ENCODE measurements around the gene SLC45A2. TPM values are rescaled to one million over a fixed set of nuclear protein-coding genes. Genes with fewer than 3 reads are reported as not detected.

Gene SLC45A2
- total and polyA plus RNA-seq, 7 donors = 0.08 to 0.24 TPM; not detected in 5

DNA sequence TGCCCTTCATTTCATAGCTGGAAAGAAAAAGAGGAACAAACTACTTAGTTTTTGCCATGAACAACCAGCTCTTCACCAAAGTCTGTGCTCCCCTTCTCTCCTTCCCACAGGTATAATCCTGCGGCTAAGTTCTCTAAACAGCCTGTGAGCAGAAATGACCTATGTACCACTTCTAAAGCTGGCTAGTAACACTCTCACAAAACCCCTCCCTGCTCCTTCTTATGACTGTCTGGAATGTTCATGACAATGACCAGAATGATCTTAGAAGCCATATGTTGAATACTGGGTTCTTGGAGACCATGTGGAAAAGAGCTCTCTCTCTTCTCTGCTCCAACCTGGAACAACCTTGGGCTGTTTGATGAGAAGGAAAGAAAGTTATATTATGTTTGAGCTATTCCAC is 36.2 kb upstream of the SLC45A2 start:
- no peak overlapping the region for H3K4me3 ChIP-seq
- H3K4me1 ChIP-seq = no peaks in the 10 kb centered on the region
- no peak for ATAC-seq
- intact Hi-C loops (cut with DNase I) = no loop called here
- 89 to 100% (median 98%) methylated on average over 1 of the region's 1 CpG for WGBS, 3 donors
- TF ChIP-seq, protein P1, sequence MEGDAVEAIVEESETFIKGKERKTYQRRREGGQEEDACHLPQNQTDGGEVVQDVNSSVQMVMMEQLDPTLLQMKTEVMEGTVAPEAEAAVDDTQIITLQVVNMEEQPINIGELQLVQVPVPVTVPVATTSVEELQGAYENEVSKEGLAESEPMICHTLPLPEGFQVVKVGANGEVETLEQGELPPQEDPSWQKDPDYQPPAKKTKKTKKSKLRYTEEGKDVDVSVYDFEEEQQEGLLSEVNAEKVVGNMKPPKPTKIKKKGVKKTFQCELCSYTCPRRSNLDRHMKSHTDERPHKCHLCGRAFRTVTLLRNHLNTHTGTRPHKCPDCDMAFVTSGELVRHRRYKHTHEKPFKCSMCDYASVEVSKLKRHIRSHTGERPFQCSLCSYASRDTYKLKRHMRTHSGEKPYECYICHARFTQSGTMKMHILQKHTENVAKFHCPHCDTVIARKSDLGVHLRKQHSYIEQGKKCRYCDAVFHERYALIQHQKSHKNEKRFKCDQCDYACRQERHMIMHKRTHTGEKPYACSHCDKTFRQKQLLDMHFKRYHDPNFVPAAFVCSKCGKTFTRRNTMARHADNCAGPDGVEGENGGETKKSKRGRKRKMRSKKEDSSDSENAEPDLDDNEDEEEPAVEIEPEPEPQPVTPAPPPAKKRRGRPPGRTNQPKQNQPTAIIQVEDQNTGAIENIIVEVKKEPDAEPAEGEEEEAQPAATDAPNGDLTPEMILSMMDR (IDR thresholded peaks at IDR 0.05) = no peak
- H3K27me3 ChIP-seq (ENCODE audit: insufficient read depth in 3 of 3, low read length in 2 of 3) = no peaks in the 10 kb centered on the region
- peaks cover 0 to 16% of the 10 kb centered on the region in 2 donors for H3K36me3 ChIP-seq (ENCODE audit: insufficient read depth in 1 of 2, low read depth in 1 of 2)
- H3K9me3 ChIP-seq = no peaks in the 10 kb centered on the region
- no peak for DNase-seq
- no peak overlapping the region for H3K27ac ChIP-seq

DNA sequence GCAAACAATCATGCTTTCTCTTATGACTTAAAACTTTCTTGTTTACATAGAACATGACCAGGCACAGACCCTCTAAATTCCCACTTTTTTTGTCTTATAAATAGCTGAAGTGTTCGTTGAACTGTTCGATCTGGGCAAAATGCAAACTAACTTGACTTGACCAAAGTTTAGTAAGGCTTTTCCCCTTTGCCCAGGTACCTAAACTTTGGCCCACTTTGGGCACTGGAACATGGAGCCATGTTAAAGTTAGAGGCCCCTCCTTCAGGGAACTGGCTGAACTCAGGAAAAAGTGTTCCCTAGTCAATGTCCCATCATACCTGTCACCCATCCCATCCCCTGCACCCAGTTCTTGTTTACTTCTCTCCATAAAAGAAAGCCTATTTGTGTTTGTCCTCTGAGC is 32.8 kb upstream of the SLC45A2 start:
- DNase-seq (no peak), ATAC-seq (no peak)
- Histone ChIP-seq H3K4me1 (no peaks in the 10 kb centered on the region), H3K9me3 (no peaks in the 10 kb centered on the region), H3K36me3 (ENCODE audit: insufficient read depth in 1 of 2, low read depth in 1 of 2) (peaks cover 0 to 16% of the 10 kb centered on the region in 2 donors), H3K4me3 (no peak overlapping the region), H3K27me3 (ENCODE audit: insufficient read depth in 3 of 3, low read length in 2 of 3) (no peaks in the 10 kb centered on the region), H3K27ac (no peak overlapping the region)
- intact Hi-C loops (cut with DNase I) = no loop called here
- WGBS, 3 donors = 93 to 95% (median 93%) methylated on average over 2 of the region's 2 CpGs
- TF ChIP-seq, protein P1 (IDR thresholded peaks at IDR 0.05) = no peak

DNA sequence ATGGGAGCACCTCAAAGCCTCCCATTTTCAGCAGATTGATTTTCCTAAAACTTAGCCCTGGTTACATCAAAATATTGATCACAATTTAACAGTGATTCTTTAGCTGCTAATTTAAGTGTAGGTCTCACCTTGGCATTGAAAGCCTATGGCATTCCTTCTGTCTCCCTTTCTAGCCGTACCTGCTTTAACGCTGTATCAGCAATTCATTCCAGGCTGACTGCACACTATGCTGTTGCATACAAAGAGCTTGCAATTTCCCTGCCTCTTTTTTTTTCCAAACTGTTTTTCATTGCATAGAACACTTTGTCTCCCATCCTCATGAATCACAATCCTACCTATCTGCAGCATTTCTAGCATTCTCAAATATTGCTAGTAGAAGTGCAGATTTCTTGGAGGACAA is 32.3 kb upstream of the SLC45A2 start:
- peaks cover 0 to 16% of the 10 kb centered on the region in 2 donors for H3K36me3 ChIP-seq (ENCODE audit: insufficient read depth in 1 of 2, low read depth in 1 of 2)
- H3K27ac ChIP-seq = no peak overlapping the region
- 75 to 95% (median 92%) methylated on average over 2 of the region's 2 CpGs for WGBS, 3 donors
- H3K9me3 ChIP-seq = no peaks in the 10 kb centered on the region
- no peaks in the 10 kb centered on the region for H3K27me3 ChIP-seq (ENCODE audit: insufficient read depth in 3 of 3, low read length in 2 of 3)
- DNase-seq = no peak
- no peak overlapping the region for H3K4me3 ChIP-seq
- TF ChIP-seq, protein P1 (IDR thresholded peaks at IDR 0.05) = no peak
- intact Hi-C loops (cut with DNase I) = no loop called here
- no peaks in the 10 kb centered on the region for H3K4me1 ChIP-seq
- ATAC-seq = no peak

DNA sequence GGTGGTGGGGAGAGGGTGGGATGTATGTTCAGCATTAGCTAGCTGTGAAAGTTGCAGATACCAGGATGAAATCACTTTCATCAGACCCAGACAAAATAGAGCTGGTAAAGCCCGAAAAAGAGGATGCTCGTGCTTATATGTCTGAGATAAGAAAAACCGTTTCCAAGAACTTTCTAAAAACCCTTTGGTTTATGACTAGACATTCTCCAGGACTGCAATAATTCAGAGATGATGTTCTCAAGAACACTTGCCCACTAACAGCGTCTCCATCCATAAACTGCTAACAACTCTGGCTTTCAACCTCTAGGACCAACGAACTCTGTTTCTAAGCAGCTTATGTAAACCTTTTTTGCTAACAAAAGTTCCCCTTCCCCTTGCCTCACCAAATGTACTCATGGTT is 31.7 kb upstream of the SLC45A2 start:
- intact Hi-C loops (cut with DNase I) = no loop called here
- H3K4me3 ChIP-seq = no peak overlapping the region
- H3K27ac ChIP-seq = no peak overlapping the region
- no peaks in the 10 kb centered on the region for H3K27me3 ChIP-seq (ENCODE audit: insufficient read depth in 3 of 3, low read length in 2 of 3)
- no peak for ATAC-seq
- WGBS, 3 donors = 75 to 80% (median 77%) methylated on average over 5 of the region's 5 CpGs
- no peaks in the 10 kb centered on the region for H3K4me1 ChIP-seq
- H3K9me3 ChIP-seq = no peaks in the 10 kb centered on the region
- TF ChIP-seq, protein P1 (IDR thresholded peaks at IDR 0.05) = no peak
- DNase-seq = no peak
- H3K36me3 ChIP-seq (ENCODE audit: insufficient read depth in 1 of 2, low read depth in 1 of 2) = peaks cover 0 to 16% of the 10 kb centered on the region in 2 donors

DNA sequence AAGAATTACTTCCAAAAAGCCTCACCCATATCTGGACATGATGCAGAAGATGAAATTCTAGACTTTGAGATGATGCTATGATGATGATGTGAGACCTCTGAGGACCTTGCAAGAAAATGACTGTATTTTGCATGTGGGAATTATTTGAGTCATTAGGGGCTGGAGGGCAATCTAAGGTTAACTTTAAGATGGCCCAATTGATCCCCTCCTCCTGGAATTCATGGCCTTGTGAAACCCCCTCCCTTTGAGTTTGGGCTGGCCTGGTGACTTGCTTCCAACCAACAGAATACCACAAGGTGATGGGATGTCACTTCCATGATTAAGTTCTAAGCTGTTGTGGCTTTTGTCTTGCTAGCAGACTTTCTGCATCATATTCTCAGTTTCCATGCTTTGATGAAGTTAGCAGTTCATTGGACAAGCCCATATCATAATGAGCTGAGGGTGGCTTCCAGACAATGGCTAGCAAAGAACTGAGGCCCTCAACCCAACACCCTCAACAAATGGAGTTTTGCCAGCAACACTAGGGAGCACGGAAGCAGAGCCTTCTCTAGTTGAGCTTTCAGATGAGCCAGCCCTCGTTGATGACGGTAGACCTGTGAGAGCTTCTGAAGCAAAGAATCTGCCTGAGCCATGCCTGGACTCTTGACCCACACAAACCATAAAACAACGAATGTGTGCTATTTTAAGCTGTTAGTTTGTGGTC is 30.8 kb upstream of the SLC45A2 start:
- no peak overlapping the region for H3K27ac ChIP-seq
- intact Hi-C loops (cut with DNase I) = no loop called here
- no peak for ATAC-seq
- H3K36me3 ChIP-seq (ENCODE audit: insufficient read depth in 1 of 2, low read depth in 1 of 2) = peaks cover 0 to 13% of the 10 kb centered on the region in 2 donors
- 76 to 89% (median 83%) methylated on average over 4 of the region's 4 CpGs for WGBS, 3 donors
- no peaks in the 10 kb centered on the region for H3K4me1 ChIP-seq
- no peak overlapping the region for H3K4me3 ChIP-seq
- H3K27me3 ChIP-seq (ENCODE audit: insufficient read depth in 3 of 3, low read length in 2 of 3) = no peaks in the 10 kb centered on the region
- TF ChIP-seq, protein P1 (IDR thresholded peaks at IDR 0.05) = no peak
- DNase-seq = no peak
- no peaks in the 10 kb centered on the region for H3K9me3 ChIP-seq
